Measurements from ENCODE around the gene PARM1. TPM values are rescaled to one million over a fixed set of nuclear protein-coding genes. Genes with fewer than 3 reads are reported as not detected.

PARM1 gene
- total and polyA plus RNA-seq, 10 donors, result 2.6 to 42.6 (median 12.1) TPM

DNA sequence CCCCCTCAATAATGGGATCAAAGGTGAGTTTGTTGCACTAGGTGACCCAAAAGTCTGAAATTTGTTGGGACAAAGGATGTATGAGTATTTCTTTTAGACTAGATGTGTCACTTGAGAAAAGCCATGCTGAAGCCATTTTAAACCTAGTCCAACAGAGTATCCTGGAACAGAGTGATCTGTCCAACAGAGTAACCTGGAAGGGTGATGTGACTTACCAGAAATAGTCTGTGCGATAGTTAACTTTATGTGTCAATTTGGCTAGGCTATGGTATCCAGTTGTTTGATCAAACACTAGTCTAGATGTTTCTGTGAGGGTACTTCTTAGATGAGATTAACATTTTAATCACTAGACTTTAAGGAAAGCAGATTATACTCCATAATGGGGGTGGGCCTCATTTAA, 154.5 kb downstream of the PARM1 start:
- Histone ChIP-seq H3K4me1 (no peaks in the 10 kb centered on the region), H3K36me3 (no peaks in the 10 kb centered on the region), H3K27me3 (replicated peaks in 1 of 7) (no peaks in the 10 kb centered on the region), H3K4me3 (no peak overlapping the region), H3K27ac (no peak overlapping the region), H3K9me3 (no peaks in the 10 kb centered on the region)
- TF ChIP-seq POLR2AphosphoS5 (IDR thresholded peaks at IDR 0.05) (no peak), POLR2A (IDR thresholded peaks at IDR 0.05) (no peak)
- TF ChIP-seq, protein P1, sequence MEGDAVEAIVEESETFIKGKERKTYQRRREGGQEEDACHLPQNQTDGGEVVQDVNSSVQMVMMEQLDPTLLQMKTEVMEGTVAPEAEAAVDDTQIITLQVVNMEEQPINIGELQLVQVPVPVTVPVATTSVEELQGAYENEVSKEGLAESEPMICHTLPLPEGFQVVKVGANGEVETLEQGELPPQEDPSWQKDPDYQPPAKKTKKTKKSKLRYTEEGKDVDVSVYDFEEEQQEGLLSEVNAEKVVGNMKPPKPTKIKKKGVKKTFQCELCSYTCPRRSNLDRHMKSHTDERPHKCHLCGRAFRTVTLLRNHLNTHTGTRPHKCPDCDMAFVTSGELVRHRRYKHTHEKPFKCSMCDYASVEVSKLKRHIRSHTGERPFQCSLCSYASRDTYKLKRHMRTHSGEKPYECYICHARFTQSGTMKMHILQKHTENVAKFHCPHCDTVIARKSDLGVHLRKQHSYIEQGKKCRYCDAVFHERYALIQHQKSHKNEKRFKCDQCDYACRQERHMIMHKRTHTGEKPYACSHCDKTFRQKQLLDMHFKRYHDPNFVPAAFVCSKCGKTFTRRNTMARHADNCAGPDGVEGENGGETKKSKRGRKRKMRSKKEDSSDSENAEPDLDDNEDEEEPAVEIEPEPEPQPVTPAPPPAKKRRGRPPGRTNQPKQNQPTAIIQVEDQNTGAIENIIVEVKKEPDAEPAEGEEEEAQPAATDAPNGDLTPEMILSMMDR (IDR thresholded peaks at IDR 0.05 in 8 of 11, conservative IDR thresholded peaks at IDR 0.05 in 3 of 11), result no peak
- intact Hi-C loops (cut with DNase I; ENCODE audit: low total_unique reads), result no loop called here
- no peak for DNase-seq
- WGBS, 5 donors, result 50 to 98% (median 95%) methylated on average over 1 of the region's 1 CpG

DNA sequence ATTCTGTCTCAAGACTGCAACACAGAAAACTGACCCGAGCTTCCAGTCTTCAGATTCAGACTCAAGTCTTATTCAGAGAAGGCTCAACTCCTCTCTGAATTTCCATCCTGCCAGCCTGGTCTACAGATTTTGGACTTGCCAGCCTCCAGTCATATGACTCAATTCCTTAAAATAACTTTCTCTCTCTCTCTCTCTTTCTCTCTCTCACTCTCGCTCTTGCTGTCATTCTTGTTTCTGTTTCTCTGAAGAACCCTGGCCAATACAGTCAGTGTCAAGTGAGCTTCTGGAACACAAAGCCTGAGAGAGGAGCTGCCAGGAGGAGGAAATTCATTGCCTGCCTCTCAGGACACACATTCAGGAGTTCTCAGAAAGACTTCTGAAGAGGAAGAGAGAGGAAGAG, 154.9 kb downstream of the PARM1 start:
- Histone ChIP-seq H3K27me3 (replicated peaks in 1 of 7) (no peaks in the 10 kb centered on the region), H3K4me1 (no peaks in the 10 kb centered on the region), H3K36me3 (no peaks in the 10 kb centered on the region), H3K4me3 (no peak overlapping the region), H3K9me3 (no peaks in the 10 kb centered on the region), H3K27ac (no peak overlapping the region)
- TF ChIP-seq POLR2AphosphoS5 (IDR thresholded peaks at IDR 0.05), result no peak
- DNase-seq, result no peak
- intact Hi-C loops (cut with DNase I; ENCODE audit: low total_unique reads), result no loop called here
- WGBS, 5 donors, result 75 to 86% (median 82%) methylated on average over 2 of the region's 2 CpGs

DNA sequence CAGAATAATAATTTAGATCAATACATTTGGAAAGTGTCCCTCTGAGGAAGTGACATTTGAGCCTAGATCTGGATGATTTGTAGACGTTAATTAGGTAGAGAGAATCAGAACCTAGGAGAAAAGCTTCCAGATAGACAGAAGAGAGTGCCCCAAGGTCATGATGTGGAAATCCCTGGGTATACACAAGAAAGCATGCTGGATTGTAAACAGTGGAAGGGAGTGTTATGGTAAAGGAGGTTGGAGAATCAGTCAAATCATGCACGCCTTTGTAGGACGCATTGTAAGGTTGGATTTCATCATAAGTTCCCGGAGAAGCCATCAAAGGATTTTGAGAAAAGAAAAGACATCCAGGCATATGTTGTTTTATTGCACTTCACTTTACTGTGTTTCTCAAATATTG, 156.3 kb downstream of the PARM1 start:
- Histone ChIP-seq H3K27me3 (replicated peaks in 1 of 7) (no peaks in the 10 kb centered on the region), H3K27ac (no peak overlapping the region), H3K4me3 (no peak overlapping the region), H3K36me3 (no peaks in the 10 kb centered on the region), H3K9me3 (peaks cover 0 to 3% (median 0%) of the 10 kb centered on the region in 8 donors), H3K4me1 (no peaks in the 10 kb centered on the region)
- no peak for DNase-seq
- intact Hi-C loops (cut with DNase I; ENCODE audit: low total_unique reads), result no loop called here
- WGBS, 5 donors, result 82 to 91% (median 86%) methylated on average over 4 of the region's 4 CpGs
- TF ChIP-seq, protein P1 (IDR thresholded peaks at IDR 0.05 in 8 of 11, conservative IDR thresholded peaks at IDR 0.05 in 3 of 11), result no peak
- TF ChIP-seq POLR2AphosphoS5 (IDR thresholded peaks at IDR 0.05) (no peak), POLR2A (IDR thresholded peaks at IDR 0.05) (no peak)

DNA sequence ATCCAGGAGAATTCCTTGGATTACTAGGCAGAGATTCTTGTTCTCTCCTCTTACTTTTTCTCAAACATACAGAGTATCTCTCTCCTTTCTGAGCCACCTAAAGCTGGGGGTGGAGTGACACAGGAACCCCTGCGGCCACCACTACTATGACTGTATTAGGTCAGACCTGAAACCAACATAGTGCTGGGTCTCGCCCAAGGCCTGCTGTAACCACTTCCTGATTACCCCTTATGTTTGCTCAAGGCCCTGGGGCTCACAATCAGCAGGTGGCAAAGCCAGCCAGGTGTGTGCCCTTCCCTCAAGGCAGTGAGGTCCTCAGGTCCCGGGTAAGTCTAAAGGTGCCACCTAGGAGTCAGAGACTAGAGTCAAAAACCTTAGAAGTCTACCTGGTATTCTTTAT, 166.4 kb downstream of the PARM1 start:
- DNase-seq, result peak; percentile 75
- Histone ChIP-seq H3K36me3 (no peaks in the 10 kb centered on the region), H3K27me3 (replicated peaks in 1 of 7) (no peaks in the 10 kb centered on the region), H3K9me3 (peaks cover 0 to 55% (median 28%) of the 10 kb centered on the region in 8 donors), H3K4me3 (no peak overlapping the region), H3K4me1 (peaks cover 0 to 8% (median 0%) of the 10 kb centered on the region in 6 donors), H3K27ac (no peak overlapping the region)
- 59 to 71% (median 68%) methylated on average over 3 of the region's 3 CpGs for WGBS, 5 donors
- intact Hi-C loops (cut with DNase I; ENCODE audit: low total_unique reads), result no loop called here
- TF ChIP-seq POLR2A (IDR thresholded peaks at IDR 0.05), result no peak
- TF ChIP-seq, protein P1 (IDR thresholded peaks at IDR 0.05 in 8 of 11, conservative IDR thresholded peaks at IDR 0.05 in 3 of 11), result no peak
- no peak for TF ChIP-seq POLR2AphosphoS5 (IDR thresholded peaks at IDR 0.05)

Other genes with a start within 250 kb of the PARM1 start
- under 1 TPM in 2 of 7 donors, not detected in 5; 0.51 to 0.93 TPM for gene BTC, start 138.6 kb upstream of the PARM1 start, total RNA-seq
- under 1 TPM; 0.06 to 0.11 (median 0.06) TPM for gene BTC, start 138.6 kb upstream of the PARM1 start, polyA plus RNA-seq

All from spleen (tissue), 11 donors.